Lung (tissue), 12 donors: Measurements from ENCODE around the gene SORL1. TPM values are rescaled to one million over a fixed set of nuclear protein-coding genes. Genes with fewer than 3 reads are reported as not detected.

ENCODE experiments used
- ATAC-seq: fragments of 200-7000 bp; cut with Tn5 transposase; one replicate; pipeline ENCODE4 v1.9.1; 2020; ENCODE audit warnings: moderate number of reproducible peaks; ENCODE audit not compliant: insufficient read depth, low FRiP score
- DNase-seq, 3 donors: peaks; one replicate each; pipeline ENCODE4 v3.0.0-alpha.2; 2013 to 2017
- H3K27ac ChIP-seq, 2 donors: one replicate each; pipeline ENCODE4 v1.5.1; 2013; ENCODE audit warnings: mild to moderate bottlenecking in 2 of 2, moderate library complexity in 2 of 2, control low read depth in 1 of 2, inconsistent platforms in 1 of 2, low read depth in 1 of 2, low read length in 1 of 2
- H3K27me3 ChIP-seq, 3 donors: one replicate each; pipeline ENCODE4 v1.5.1; 2013; ENCODE audit warnings: low read length in 2 of 3; ENCODE audit not compliant: control insufficient read depth in 3 of 3, insufficient read depth in 3 of 3
- H3K36me3 ChIP-seq, 4 donors: one replicate each; pipeline ENCODE4 v1.5.1; 2013; ENCODE audit warnings: low read length in 4 of 4, mild to moderate bottlenecking in 1 of 4, moderate library complexity in 1 of 4; ENCODE audit not compliant: control insufficient read depth in 4 of 4, insufficient read depth in 4 of 4
- H3K4me1 ChIP-seq, 5 donors: one replicate each; pipeline ENCODE4 v1.5.1; 2013; ENCODE audit warnings: low read length in 5 of 5, mild to moderate bottlenecking in 2 of 5, moderate library complexity in 1 of 5; ENCODE audit not compliant: control insufficient read depth in 5 of 5, insufficient read depth in 5 of 5
- H3K4me3 ChIP-seq: one replicate; pipeline ENCODE4 v1.5.1; 2013; ENCODE audit warnings: mild to moderate bottlenecking, control low read depth, moderate library complexity
- H3K9ac ChIP-seq, 2 donors: one replicate each; pipeline ENCODE4 v1.5.1; 2013; ENCODE audit warnings: low read length in 2 of 2, control low read depth in 1 of 2; ENCODE audit not compliant: insufficient read depth in 1 of 2
- H3K9me3 ChIP-seq, 4 donors: one replicate each; pipeline ENCODE4 v1.5.1; 2013; ENCODE audit warnings: low read length in 3 of 4, mild to moderate bottlenecking in 1 of 4, moderate library complexity in 1 of 4; ENCODE audit not compliant: control insufficient read depth in 4 of 4, insufficient read depth in 3 of 4
- CTCF ChIP-seq: IDR thresholded peaks from 2 replicates; pipeline ENCODE4 v1.5.1; 2012; ENCODE audit warnings: mild to moderate bottlenecking; ENCODE audit errors: control extremely low read depth, extremely low read depth
- WGBS, 2 donors: extraction: QIAGEN DNeasy Blood & Tissue Kit; methylation state at CpG; one replicate each; pipeline ENCODE4 v1.1.7; 2013; 5-methylcytosine and 5-hydroxymethylcytosine counted together
- polyA plus RNA-seq, 2 donors: library from polyadenylated mRNA; stranded (reverse); fragments of 200-250 nt; gene quantifications; one replicate each; pipeline ENCODE4 v1.2.1, GENCODE V29; 2013
- total RNA-seq, 2 donors: library from RNA; depleted of rRNA in 1 of 2; stranded (reverse); fragments of >200 nt in 1 of 2; gene quantifications; one replicate each; pipeline ENCODE4 v1.2.1, GENCODE V29; 2014 to 2021
- donor health status: control.
- donor health status: control.
- donor health status: Bipolar disorder and iron deficiency.
- donor health status: healthy.
- donor health status: DM: yes; HTN: yes; CAD: no.

SORL1 gene
- total and polyA plus RNA-seq, 4 donors = 1.9 to 67.0 (median 49.2) TPM

- DNase-seq (no peak), ATAC-seq (no peak)
- Histone ChIP-seq H3K27ac (no peak overlapping the region), H3K27me3 (no peaks in the 10 kb centered on the region), H3K36me3 (no peaks in the 10 kb centered on the region), H3K4me3 (no peak overlapping the region), H3K9me3 (no peaks in the 10 kb centered on the region), H3K9ac (no peak overlapping the region), H3K4me1 (peaks cover 0 to 3% (median 0%) of the 10 kb centered on the region in 5 donors)
- 23 to 60% methylated on average over 4 of the region's 4 CpGs for WGBS, 2 donors
- TF ChIP-seq CTCF = no peak
Measured at GRCh38 chr11:121435132-121435531, 17.0 kb upstream of the SORL1 start.

GRCh38 chr11:121435551-121436511 is 16.3 kb upstream of the SORL1 start:
- Histone ChIP-seq H3K4me1 (peaks cover 0 to 3% (median 0%) of the 10 kb centered on the region in 5 donors), H3K9me3 (no peaks in the 10 kb centered on the region), H3K9ac (no peak overlapping the region), H3K27ac (peak overlapping the region in 1 of 2 donors; percentile 15), H3K27me3 (no peaks in the 10 kb centered on the region), H3K4me3 (no peak overlapping the region), H3K36me3 (no peaks in the 10 kb centered on the region)
- 55 to 75% methylated on average over 3 of the region's 3 CpGs for WGBS, 2 donors
- no peak for ATAC-seq
- DNase-seq = no peak
- no peak for TF ChIP-seq CTCF

GRCh38 chr11:121437018-121437685 is 15.0 kb upstream of the SORL1 start:
- no peak for ATAC-seq
- TF ChIP-seq CTCF = no peak
- no peaks in the 10 kb centered on the region for H3K36me3 ChIP-seq
- no peak overlapping the region for H3K4me3 ChIP-seq
- no peak overlapping the region for H3K9ac ChIP-seq
- H3K27ac ChIP-seq = no peak overlapping the region
- no peaks in the 10 kb centered on the region for H3K9me3 ChIP-seq
- peaks cover 0 to 3% (median 0%) of the 10 kb centered on the region in 5 donors for H3K4me1 ChIP-seq
- no peaks in the 10 kb centered on the region for H3K27me3 ChIP-seq
- peak in 2 of 3 donors; percentile 75 to 85 for DNase-seq
